ENCODE measurements around the gene STX8. TPM values are rescaled to one million over a fixed set of nuclear protein-coding genes. Genes with fewer than 3 reads are reported as not detected.
"Not testable (repeated sequence)": the region's sequence is repeated elsewhere in the genome, so short reads cannot be mapped to it uniquely, and the experiment has no call there.

STX8 gene
- total RNA-seq, 2 experiments from 2014 or later = 59.6 to 71.5 TPM

GRCh38 chr17:9451934-9452333, 123.7 kb downstream of the STX8 start:
- Mint-ChIP-seq H3K27ac (no peak overlapping the region), H3K36me3 (ENCODE audit: low read depth) (no peaks in the 10 kb centered on the region), H3K27me3 (no peaks in the 10 kb centered on the region), H3K4me1 (ENCODE audit: low read depth) (no peaks in the 10 kb centered on the region), H3K4me3 (no peak overlapping the region), H3K9me3 (no peaks in the 10 kb centered on the region)
- DNase-seq = no peak
- intact Hi-C loops (cut with micrococcal nuclease) = no loop called here
- TF ChIP-seq, protein P1, sequence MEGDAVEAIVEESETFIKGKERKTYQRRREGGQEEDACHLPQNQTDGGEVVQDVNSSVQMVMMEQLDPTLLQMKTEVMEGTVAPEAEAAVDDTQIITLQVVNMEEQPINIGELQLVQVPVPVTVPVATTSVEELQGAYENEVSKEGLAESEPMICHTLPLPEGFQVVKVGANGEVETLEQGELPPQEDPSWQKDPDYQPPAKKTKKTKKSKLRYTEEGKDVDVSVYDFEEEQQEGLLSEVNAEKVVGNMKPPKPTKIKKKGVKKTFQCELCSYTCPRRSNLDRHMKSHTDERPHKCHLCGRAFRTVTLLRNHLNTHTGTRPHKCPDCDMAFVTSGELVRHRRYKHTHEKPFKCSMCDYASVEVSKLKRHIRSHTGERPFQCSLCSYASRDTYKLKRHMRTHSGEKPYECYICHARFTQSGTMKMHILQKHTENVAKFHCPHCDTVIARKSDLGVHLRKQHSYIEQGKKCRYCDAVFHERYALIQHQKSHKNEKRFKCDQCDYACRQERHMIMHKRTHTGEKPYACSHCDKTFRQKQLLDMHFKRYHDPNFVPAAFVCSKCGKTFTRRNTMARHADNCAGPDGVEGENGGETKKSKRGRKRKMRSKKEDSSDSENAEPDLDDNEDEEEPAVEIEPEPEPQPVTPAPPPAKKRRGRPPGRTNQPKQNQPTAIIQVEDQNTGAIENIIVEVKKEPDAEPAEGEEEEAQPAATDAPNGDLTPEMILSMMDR (IDR thresholded peaks at IDR 0.05) = no peak
- ATAC-seq = no peak
- ChIA-PET CTCF (interaction anchor here (1.4 kb wide), 1 partner anchor 15 kb away, joined by 3 read pairs; no protein-coding TSS in a partner anchor), POLR2A (no interaction called here)

GRCh38 chr17:9447298-9447697, 128.3 kb downstream of the STX8 start:
- DNase-seq; H3K9me3 Mint-ChIP-seq; H3K27me3 Mint-ChIP-seq; intact Hi-C loops (cut with micrococcal nuclease); H3K4me3 Mint-ChIP-seq; ATAC-seq; H3K27ac Mint-ChIP-seq; H3K36me3 Mint-ChIP-seq (ENCODE audit: low read depth); CTCF ChIA-PET; H3K4me1 Mint-ChIP-seq (ENCODE audit: low read depth): not testable (repeated sequence)
- POLR2A ChIA-PET = interaction anchor here (1.2 kb wide), 1 partner anchor 12 kb away, joined by 3 read pairs; no protein-coding TSS in a partner anchor

DNA sequence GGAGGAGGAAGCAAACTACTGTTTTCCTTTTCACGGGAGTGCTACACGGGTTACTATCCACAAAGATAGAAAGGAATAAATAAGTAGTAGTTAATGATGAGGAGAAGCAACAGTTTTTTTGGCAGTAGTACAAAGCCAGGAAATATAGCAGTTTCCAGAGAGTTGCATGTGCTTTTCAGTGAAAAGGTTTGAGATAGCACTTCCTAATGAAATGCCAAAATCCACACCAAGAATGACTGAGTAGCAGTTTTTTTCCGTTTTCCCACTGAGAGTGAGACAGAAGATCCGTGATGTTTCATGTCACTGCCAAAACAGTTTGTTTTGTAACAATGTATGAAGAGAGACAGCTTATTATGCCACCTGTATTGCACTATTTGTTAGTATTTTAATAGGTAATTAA, 129.1 kb downstream of the STX8 start:
- Mint-ChIP-seq H3K36me3 (ENCODE audit: low read depth) (peaks cover 4% of the 10 kb centered on the region), H3K4me1 (ENCODE audit: low read depth) (no peaks in the 10 kb centered on the region), H3K9me3 (peaks cover 5% of the 10 kb centered on the region), H3K4me3 (no peak overlapping the region), H3K27me3 (no peaks in the 10 kb centered on the region), H3K27ac (no peak overlapping the region)
- POLR2A ChIA-PET = interaction anchor here (1.2 kb wide), 1 partner anchor 13 kb away, joined by 3 read pairs; no protein-coding TSS in a partner anchor
- CTCF ChIA-PET = interaction anchor here (0.8 kb wide), 1 partner anchor 13 kb away, joined by 3 read pairs; no protein-coding TSS in a partner anchor
- DNase-seq (no peak), ATAC-seq (no peak)
- TF ChIP-seq, protein P1 (IDR thresholded peaks at IDR 0.05) = no peak
- intact Hi-C loops (cut with micrococcal nuclease) = no loop called here

DNA sequence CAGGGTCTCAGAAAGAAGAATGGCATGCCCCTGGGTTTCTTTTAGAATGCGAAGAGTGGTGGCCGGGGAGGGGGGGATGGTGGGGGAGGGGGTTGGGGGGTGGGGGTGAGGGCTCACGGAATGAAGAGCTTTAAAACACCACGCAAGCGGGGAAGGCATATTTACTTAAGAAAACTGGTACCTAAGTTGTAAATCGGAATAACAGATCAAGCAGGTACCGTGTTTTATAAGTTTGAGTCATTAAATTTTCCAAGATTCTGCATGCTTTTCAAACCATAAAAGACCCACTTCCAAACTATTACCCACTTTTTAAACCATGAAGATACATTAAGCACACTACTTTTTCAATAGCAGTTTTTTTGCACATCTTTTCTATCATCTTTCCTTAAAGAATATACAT, 130.2 kb downstream of the STX8 start:
- intact Hi-C loops (cut with micrococcal nuclease) = no loop called here
- POLR2A ChIA-PET = no interaction called here

GRCh38 chr17:9444687-9445086, 130.9 kb downstream of the STX8 start:
- no peak overlapping the region for H3K4me3 Mint-ChIP-seq
- no peaks in the 10 kb centered on the region for H3K4me1 Mint-ChIP-seq (ENCODE audit: low read depth)
- H3K36me3 Mint-ChIP-seq (ENCODE audit: low read depth) = peaks cover 10% of the 10 kb centered on the region
- no peaks in the 10 kb centered on the region for H3K27me3 Mint-ChIP-seq
- ChIA-PET POLR2A (no interaction called here), CTCF (interaction anchor here (1.0 kb wide), 1 partner anchor 42 kb away, joined by 3 read pairs; no protein-coding TSS in a partner anchor)
- H3K27ac Mint-ChIP-seq = no peak overlapping the region
- DNase-seq (no peak), ATAC-seq (no peak)
- intact Hi-C loops (cut with micrococcal nuclease) = no loop called here
- TF ChIP-seq, protein P1 (IDR thresholded peaks at IDR 0.05) = no peak
- peaks cover 5% of the 10 kb centered on the region for H3K9me3 Mint-ChIP-seq

More for the DNA sequence above, 130.2 kb downstream of the STX8 start:
- ATAC-seq = no peak
- Mint-ChIP-seq H3K27me3 (no peaks in the 10 kb centered on the region), H3K4me1 (ENCODE audit: low read depth) (no peaks in the 10 kb centered on the region), H3K4me3 (no peak overlapping the region), H3K36me3 (ENCODE audit: low read depth) (peaks cover 6% of the 10 kb centered on the region), H3K9me3 (peaks cover 5% of the 10 kb centered on the region), H3K27ac (no peak overlapping the region)
- TF ChIP-seq, protein P1 (IDR thresholded peaks at IDR 0.05) = no peak
- no peak for DNase-seq
- CTCF ChIA-PET = no interaction called here

All from activated CD8-positive, alpha-beta T cell treated with anti-CD3 and anti-CD28 coated beads for 36 hours (primary cell).